ENCODE results near the gene SLCO2A1. TPM values are rescaled to one million over a fixed set of nuclear protein-coding genes. Genes with fewer than 3 reads are reported as not detected.

SLCO2A1 gene
- polyA plus RNA-seq, 6 donors from 2014 or later: not detected

GRCh38 chr3:133914839-133915600, 114.7 kb downstream of the SLCO2A1 start:
- peaks cover 8 to 11% of the 10 kb centered on the region in 2 donors for H3K36me3 Mint-ChIP-seq
- ATAC-seq (ENCODE audit: low read depth in 2 of 2) (no peak), DNase-seq (no peak)
- H3K27ac Mint-ChIP-seq: no peak overlapping the region
- peaks cover 3 to 12% (median 6%) of the 10 kb centered on the region in 7 donors for H3K9me3 Mint-ChIP-seq
- peaks cover 20 to 33% (median 31%) of the 10 kb centered on the region in 3 donors for H3K27me3 Mint-ChIP-seq
- no peak overlapping the region for H3K4me3 Mint-ChIP-seq
- H3K4me1 Mint-ChIP-seq: no peaks in the 10 kb centered on the region

- no peak overlapping the region for H3K27ac Mint-ChIP-seq
- ATAC-seq (ENCODE audit: low read depth in 2 of 2): no peak
- no peaks in the 10 kb centered on the region for H3K9me3 Mint-ChIP-seq
- no peak overlapping the region for H3K4me3 Mint-ChIP-seq
- peaks cover 6 to 17% (median 8%) of the 10 kb centered on the region in 3 donors for H3K27me3 Mint-ChIP-seq
- no peaks in the 10 kb centered on the region for H3K36me3 Mint-ChIP-seq
- no peak for DNase-seq
- no peaks in the 10 kb centered on the region for H3K4me1 Mint-ChIP-seq
Measured at GRCh38 chr3:133910422-133910821, 119.3 kb downstream of the SLCO2A1 start.

GRCh38 chr3:133905376-133905775, 124.3 kb downstream of the SLCO2A1 start:
- Mint-ChIP-seq H3K9me3 (peaks cover 0 to 14% (median 6%) of the 10 kb centered on the region in 7 donors), H3K4me3 (no peak overlapping the region), H3K27me3 (peaks cover 14 to 33% (median 22%) of the 10 kb centered on the region in 3 donors), H3K27ac (no peak overlapping the region), H3K4me1 (no peaks in the 10 kb centered on the region), H3K36me3 (no peaks in the 10 kb centered on the region)
- no peak for DNase-seq
- ATAC-seq (ENCODE audit: low read depth in 2 of 2): no peak

GRCh38 chr3:133901847-133902246, 127.9 kb downstream of the SLCO2A1 start:
- Mint-ChIP-seq H3K9me3 (peaks cover 0 to 14% (median 6%) of the 10 kb centered on the region in 7 donors), H3K4me3 (no peak overlapping the region), H3K4me1 (peaks cover 0 to 1% (median 0%) of the 10 kb centered on the region in 3 donors), H3K27me3 (peaks cover 25 to 45% (median 32%) of the 10 kb centered on the region in 3 donors), H3K27ac (no peak overlapping the region), H3K36me3 (no peaks in the 10 kb centered on the region)
- no peak for ATAC-seq (ENCODE audit: low read depth in 2 of 2)
- DNase-seq: no peak

GRCh38 chr3:133901083-133901482, 128.6 kb downstream of the SLCO2A1 start:
- DNase-seq (no peak), ATAC-seq (ENCODE audit: low read depth in 2 of 2) (no peak)
- peaks cover 0 to 8% (median 0%) of the 10 kb centered on the region in 3 donors for H3K4me1 Mint-ChIP-seq
- peaks cover 33 to 48% (median 39%) of the 10 kb centered on the region in 3 donors for H3K27me3 Mint-ChIP-seq
- H3K36me3 Mint-ChIP-seq: no peaks in the 10 kb centered on the region
- H3K4me3 Mint-ChIP-seq: no peak overlapping the region
- peaks cover 0 to 14% (median 6%) of the 10 kb centered on the region in 7 donors for H3K9me3 Mint-ChIP-seq
- H3K27ac Mint-ChIP-seq: peak overlapping the region in 1 of 6 donors; percentile 34

GRCh38 chr3:133899311-133899710, 130.4 kb downstream of the SLCO2A1 start:
- H3K36me3 Mint-ChIP-seq: no peaks in the 10 kb centered on the region
- ATAC-seq (ENCODE audit: low read depth in 2 of 2) (no peak), DNase-seq (no peak)
- no peak overlapping the region for H3K4me3 Mint-ChIP-seq
- peaks cover 0 to 10% (median 6%) of the 10 kb centered on the region in 3 donors for H3K4me1 Mint-ChIP-seq
- peaks cover 28 to 48% (median 42%) of the 10 kb centered on the region in 3 donors for H3K27me3 Mint-ChIP-seq
- H3K27ac Mint-ChIP-seq: no peak overlapping the region
- H3K9me3 Mint-ChIP-seq: peaks cover 0 to 14% (median 6%) of the 10 kb centered on the region in 7 donors

- H3K27me3 Mint-ChIP-seq: peaks cover 44 to 54% (median 54%) of the 10 kb centered on the region in 3 donors
- no peaks in the 10 kb centered on the region for H3K36me3 Mint-ChIP-seq
- no peak for ATAC-seq (ENCODE audit: low read depth in 2 of 2)
- H3K4me1 Mint-ChIP-seq: peaks cover 0 to 16% (median 6%) of the 10 kb centered on the region in 3 donors
- peak overlapping the region in 1 of 6 donors; percentile 39 for H3K27ac Mint-ChIP-seq
- H3K4me3 Mint-ChIP-seq: peak overlapping the region in 1 of 8 donors; percentile 6
- peaks cover 0 to 5% (median 0%) of the 10 kb centered on the region in 7 donors for H3K9me3 Mint-ChIP-seq
- no peak for DNase-seq
Measured at GRCh38 chr3:133897547-133897946, 132.2 kb downstream of the SLCO2A1 start.

GRCh38 chr3:133896002-133896761, 133.5 kb downstream of the SLCO2A1 start:
- no peak overlapping the region for H3K27ac Mint-ChIP-seq
- DNase-seq (no peak), ATAC-seq (ENCODE audit: low read depth in 2 of 2) (no peak)
- H3K9me3 Mint-ChIP-seq: peaks cover 0 to 1% (median 0%) of the 10 kb centered on the region in 7 donors
- no peaks in the 10 kb centered on the region for H3K36me3 Mint-ChIP-seq
- peak overlapping the region in 5 of 8 donors; percentile 32 to 76 (median 59) for H3K4me3 Mint-ChIP-seq
- H3K27me3 Mint-ChIP-seq: peaks cover 57 to 58% (median 57%) of the 10 kb centered on the region in 3 donors
- H3K4me1 Mint-ChIP-seq: peaks cover 0 to 16% (median 6%) of the 10 kb centered on the region in 3 donors

- Mint-ChIP-seq H3K36me3 (no peaks in the 10 kb centered on the region), H3K4me3 (peak within 1 kb of the TSS in 6 of 8 donors; percentile 32 to 82 (median 64)), H3K9me3 (peaks cover 0 to 1% (median 0%) of the 10 kb centered on the region in 7 donors), H3K27me3 (peaks cover 63 to 65% (median 64%) of the 10 kb centered on the region in 3 donors), H3K27ac (no peak within 1 kb of the TSS), H3K4me1 (peaks cover 0 to 16% (median 6%) of the 10 kb centered on the region in 3 donors)
- ATAC-seq (ENCODE audit: low read depth in 2 of 2) (no peak), DNase-seq (no peak)
Measured at GRCh38 chr3:133895208-133896001, 134.3 kb downstream of the SLCO2A1 start, which contains the start of gene RAB6B. RAB6B (minus strand) TSS chr3:133895882; CDS start chr3:133895466, 416 bp downstream.

GRCh38 chr3:133894353-133895207, 135.1 kb downstream of the SLCO2A1 start:
- Mint-ChIP-seq H3K27ac (no peak overlapping the region), H3K27me3 (peaks cover 57 to 66% (median 60%) of the 10 kb centered on the region in 3 donors), H3K4me1 (peaks cover 0 to 16% (median 6%) of the 10 kb centered on the region in 3 donors), H3K4me3 (peak overlapping the region in 3 of 8 donors; percentile 15 to 62 (median 36)), H3K36me3 (no peaks in the 10 kb centered on the region), H3K9me3 (peaks cover 0 to 1% (median 0%) of the 10 kb centered on the region in 7 donors)
- no peak for DNase-seq
- ATAC-seq (ENCODE audit: low read depth in 2 of 2): no peak

- ATAC-seq (ENCODE audit: low read depth in 2 of 2) (no peak), DNase-seq (no peak)
- H3K9me3 Mint-ChIP-seq: peaks cover 0 to 1% (median 0%) of the 10 kb centered on the region in 7 donors
- H3K4me1 Mint-ChIP-seq: peaks cover 0 to 16% (median 6%) of the 10 kb centered on the region in 3 donors
- H3K27ac Mint-ChIP-seq: no peak overlapping the region
- H3K36me3 Mint-ChIP-seq: no peaks in the 10 kb centered on the region
- peaks cover 50 to 66% (median 60%) of the 10 kb centered on the region in 3 donors for H3K27me3 Mint-ChIP-seq
- peak overlapping the region in 1 of 8 donors; percentile 50 for H3K4me3 Mint-ChIP-seq
Measured at GRCh38 chr3:133893683-133894352, 135.9 kb downstream of the SLCO2A1 start.
